B cell (primary cell): ENCODE data around the gene STPG3.

Experiments used
- CTCF ChIP-seq: fragments of 200-600 bp; IDR thresholded peaks from one replicate; pipeline ENCODE4 v1.8.0; 2022; ENCODE audit warnings: antibody characterized with exemption, mild to moderate bottlenecking
- EZH2 ChIP-seq: IDR thresholded peaks from 2 replicates; pipeline ENCODE4 v1.6.1; 2012; ENCODE audit warnings: borderline replicate concordance, low read depth, mild to moderate bottlenecking, moderate library complexity, low read length; ENCODE audit not compliant: insufficient read depth, poor library complexity, severe bottlenecking

GRCh38 chr9:137275203-137275587 is 24.1 kb downstream of the STPG3 start:
- TF ChIP-seq CTCF, result no peak
- TF ChIP-seq EZH2, result no peak
